OCI-LY3 (cell line): ENCODE data around the gene TMEM200C.
A peak's percentile ranks its signal among the peaks of the same experiment; 100 is the strongest.
"Not testable (repeated sequence)": the region's sequence is repeated elsewhere in the genome, so short reads cannot be mapped to it uniquely, and the experiment has no call there.

Source experiments
- H2AFZ ChIP-seq: fragments of 200-600, 300-600 bp; shearing (Covaris generic); 2 replicates; pipeline ENCODE4 v1.6.0; 2014; ENCODE audit warnings: antibody characterized with exemption, low read depth, low read length
- H3K27ac ChIP-seq: fragments of 200-600, 300-600 bp; sonication (generic); 2 replicates; pipeline ENCODE4 v1.5.1; 2014; ENCODE audit warnings: mild to moderate bottlenecking, low read length, moderate library complexity, mixed read lengths
- H3K27me3 ChIP-seq: fragments of 200-600, 300-600 bp; sonication (generic); 2 replicates; pipeline ENCODE4 v1.6.1; 2014; ENCODE audit warnings: low read depth, low read length, mixed read lengths
- H3K36me3 ChIP-seq: fragments of 200-600, 300-600 bp; sonication (generic); replicated peaks from 2 replicates; pipeline ENCODE3; 2014; ENCODE audit warnings: low read depth, low read length, mixed read lengths
- H3K4me1 ChIP-seq: fragments of 300-600, 200-600 bp; sonication (generic); 2 replicates; pipeline ENCODE4 v1.6.1; 2014; ENCODE audit warnings: low read length, mixed read lengths
- H3K4me2 ChIP-seq: fragments of 200-600, 300-600 bp; sonication (generic); 2 replicates; pipeline ENCODE4 v1.6.1; 2014; ENCODE audit warnings: low read length, mixed read lengths
- H3K4me3 ChIP-seq: fragments of 300-600, 200-600 bp; sonication (generic); 2 replicates; pipeline ENCODE4 v1.5.1; 2014; ENCODE audit warnings: antibody characterized with exemption, mild to moderate bottlenecking, low read length, moderate library complexity
- H3K79me2 ChIP-seq: fragments of 300-600, 200-600 bp; shearing (Covaris generic); 2 replicates; pipeline ENCODE4 v1.6.1; 2014; ENCODE audit warnings: mild to moderate bottlenecking, low read length, mixed read lengths
- H3K9ac ChIP-seq: fragments of 300-600, 200-600 bp; shearing (Covaris generic); 2 replicates; pipeline ENCODE4 v1.6.0; 2014; ENCODE audit warnings: mild to moderate bottlenecking, low read length, moderate library complexity
- H3K9me3 ChIP-seq: fragments of 200-600, 300-600 bp; shearing (Covaris generic); 2 replicates; pipeline ENCODE4 v1.6.1; 2014; ENCODE audit warnings: low read length, mixed read lengths; ENCODE audit not compliant: insufficient read depth
- H4K20me1 ChIP-seq: fragments of 200-600, 300-600 bp; sonication (generic); 2 replicates; pipeline ENCODE4 v1.6.1; 2016; ENCODE audit warnings: low read length, mixed read lengths; ENCODE audit not compliant: insufficient read depth
- CTCF ChIP-seq: fragments of 200-600, 300-600 bp; sonication (generic); IDR thresholded peaks from 2 replicates; pipeline ENCODE4 v1.5.1; 2014; ENCODE audit warnings: antibody characterized with exemption, low read length, low read depth
- EZH2phosphoT487 ChIP-seq: fragments of 200-600 bp; shearing (Covaris generic); IDR thresholded peaks from 2 replicates; pipeline ENCODE4 v1.6.1; 2018; ENCODE audit warnings: antibody characterized with exemption, mixed run types, low read depth

Gene TMEM200C

GRCh38 chr18:5865521-5865920 is 29.8 kb downstream of the TMEM200C start:
- no peaks in the 10 kb centered on the region for H3K9me3 ChIP-seq
- H2AFZ ChIP-seq: no peak overlapping the region
- H3K27me3 ChIP-seq: no peaks in the 10 kb centered on the region
- H3K4me3 ChIP-seq: no peak overlapping the region
- no peak overlapping the region for H3K4me2 ChIP-seq
- no peak overlapping the region for H3K27ac ChIP-seq
- H3K79me2 ChIP-seq: no peaks in the 10 kb centered on the region
- H4K20me1 ChIP-seq: peaks cover 2% of the 10 kb centered on the region; the same call in 1 of the 2 replicates
- H3K9ac ChIP-seq: no peak overlapping the region
- no peak for TF ChIP-seq EZH2phosphoT487
- TF ChIP-seq CTCF: no peak
- no peaks in the 10 kb centered on the region for H3K36me3 ChIP-seq
- no peaks in the 10 kb centered on the region for H3K4me1 ChIP-seq

- not testable (repeated sequence) for H3K9me3 ChIP-seq, H3K9ac ChIP-seq, H3K27ac ChIP-seq, H3K79me2 ChIP-seq, H3K4me3 ChIP-seq, H3K4me1 ChIP-seq, H2AFZ ChIP-seq, H4K20me1 ChIP-seq, H3K36me3 ChIP-seq, H3K4me2 ChIP-seq, H3K27me3 ChIP-seq
Measured at GRCh38 chr18:5862127-5862526, 33.2 kb downstream of the TMEM200C start.

- Histone ChIP-seq H3K4me2 (no peak overlapping the region), H3K27ac (no peak overlapping the region), H3K4me1 (no peaks in the 10 kb centered on the region), H4K20me1 (no peaks in the 10 kb centered on the region), H2AFZ (no peak overlapping the region), H3K4me3 (no peak overlapping the region), H3K36me3 (no peaks in the 10 kb centered on the region), H3K79me2 (no peaks in the 10 kb centered on the region), H3K27me3 (no peaks in the 10 kb centered on the region), H3K9me3 (no peaks in the 10 kb centered on the region), H3K9ac (no peak overlapping the region)
- TF ChIP-seq CTCF (no peak), EZH2phosphoT487 (no peak)
Measured at GRCh38 chr18:5857180-5857579, 38.1 kb downstream of the TMEM200C start.

GRCh38 chr18:5853253-5853652 is 42.1 kb downstream of the TMEM200C start:
- H3K79me2 ChIP-seq: no peaks in the 10 kb centered on the region
- no peak overlapping the region for H3K9ac ChIP-seq
- H4K20me1 ChIP-seq: no peaks in the 10 kb centered on the region
- H3K36me3 ChIP-seq: no peaks in the 10 kb centered on the region
- TF ChIP-seq CTCF (no peak), EZH2phosphoT487 (no peak)
- no peak overlapping the region for H3K4me2 ChIP-seq
- H3K4me3 ChIP-seq: no peak overlapping the region
- H3K4me1 ChIP-seq: no peaks in the 10 kb centered on the region
- H3K27ac ChIP-seq: no peak overlapping the region
- H2AFZ ChIP-seq: no peak overlapping the region
- no peaks in the 10 kb centered on the region for H3K9me3 ChIP-seq
- no peaks in the 10 kb centered on the region for H3K27me3 ChIP-seq

GRCh38 chr18:5851998-5852397 is 43.3 kb downstream of the TMEM200C start:
- H3K4me2 ChIP-seq: no peak overlapping the region
- TF ChIP-seq EZH2phosphoT487 (no peak), CTCF (peak; percentile 32)
- no peaks in the 10 kb centered on the region for H3K9me3 ChIP-seq
- H2AFZ ChIP-seq: no peak overlapping the region
- no peaks in the 10 kb centered on the region for H3K79me2 ChIP-seq
- H3K9ac ChIP-seq: no peak overlapping the region
- no peaks in the 10 kb centered on the region for H3K27me3 ChIP-seq
- H3K4me3 ChIP-seq: no peak overlapping the region
- H3K4me1 ChIP-seq: no peaks in the 10 kb centered on the region
- no peaks in the 10 kb centered on the region for H3K36me3 ChIP-seq
- H3K27ac ChIP-seq: no peak overlapping the region
- no peaks in the 10 kb centered on the region for H4K20me1 ChIP-seq
